ENCODE results near the gene DPP3. TPM values are rescaled to one million over a fixed set of nuclear protein-coding genes. Genes with fewer than 3 reads are reported as not detected.

Gene DPP3
- total RNA-seq, 1 experiment from 2014 or later: 86.7 TPM

DNA sequence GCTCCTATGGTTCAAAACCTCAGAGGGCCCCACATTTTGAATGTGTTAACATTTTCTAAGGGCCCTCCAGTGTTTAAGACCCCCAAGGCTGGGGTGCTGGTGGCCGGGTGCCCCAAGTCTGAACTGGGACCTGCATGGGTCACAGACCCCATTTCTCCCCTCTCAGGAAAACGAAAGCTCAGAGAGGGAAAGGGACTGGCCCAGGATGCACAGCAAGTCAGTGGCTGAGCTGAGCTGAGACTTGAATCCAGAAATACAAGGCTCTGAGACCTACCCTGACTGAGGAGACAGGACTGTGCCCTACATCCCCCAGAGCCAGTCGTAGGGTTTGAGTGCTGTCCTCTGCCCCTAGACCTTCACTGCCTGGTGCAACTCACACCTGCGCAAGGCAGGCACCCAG lies 70.7 kb downstream of the DPP3 start (continued):
- TF ChIP-seq E2F1 (CRISPR knock-in tag; IDR thresholded peaks at IDR 0.05): no peak
- TF ChIP-seq, protein P1, sequence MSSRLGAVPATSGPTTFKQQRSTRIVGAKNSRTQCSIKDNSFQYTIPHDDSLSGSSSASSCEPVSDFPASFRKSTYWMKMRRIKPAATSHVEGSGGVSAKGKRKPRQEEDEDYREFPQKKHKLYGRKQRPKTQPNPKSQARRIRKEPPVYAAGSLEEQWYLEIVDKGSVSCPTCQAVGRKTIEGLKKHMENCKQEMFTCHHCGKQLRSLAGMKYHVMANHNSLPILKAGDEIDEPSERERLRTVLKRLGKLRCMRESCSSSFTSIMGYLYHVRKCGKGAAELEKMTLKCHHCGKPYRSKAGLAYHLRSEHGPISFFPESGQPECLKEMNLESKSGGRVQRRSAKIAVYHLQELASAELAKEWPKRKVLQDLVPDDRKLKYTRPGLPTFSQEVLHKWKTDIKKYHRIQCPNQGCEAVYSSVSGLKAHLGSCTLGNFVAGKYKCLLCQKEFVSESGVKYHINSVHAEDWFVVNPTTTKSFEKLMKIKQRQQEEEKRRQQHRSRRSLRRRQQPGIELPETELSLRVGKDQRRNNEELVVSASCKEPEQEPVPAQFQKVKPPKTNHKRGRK (CRISPR knock-in tag; IDR thresholded peaks at IDR 0.05; ENCODE audit: borderline replicate concordance): no peak

GRCh38 chr11:66554602-66555001 lies 74.4 kb downstream of the DPP3 start:
- TF ChIP-seq ZNF138 (CRISPR knock-in tag; conservative IDR thresholded peaks at IDR 0.05) (no peak), ZNF263 (CRISPR knock-in tag; IDR thresholded peaks at IDR 0.05; ENCODE audit: low read depth) (no peak), CTCF (IDR thresholded peaks at IDR 0.05) (no peak), USF1 (CRISPR knock-in tag; IDR thresholded peaks at IDR 0.05) (no peak), ATF6 (CRISPR knock-in tag; IDR thresholded peaks at IDR 0.05) (no peak), AFF4 (CRISPR knock-in tag; IDR thresholded peaks at IDR 0.05; ENCODE audit: borderline replicate concordance) (no peak), CREM (CRISPR knock-in tag; IDR thresholded peaks at IDR 0.05) (no peak), GRHL2 (CRISPR knock-in tag; IDR thresholded peaks at IDR 0.05; ENCODE audit: insufficient replicate concordance, severe bottlenecking) (no peak), HMGXB4 (CRISPR knock-in tag; IDR thresholded peaks at IDR 0.05) (no peak), JUN (CRISPR knock-in tag; IDR thresholded peaks at IDR 0.05) (no peak)
- TF ChIP-seq, protein P2, sequence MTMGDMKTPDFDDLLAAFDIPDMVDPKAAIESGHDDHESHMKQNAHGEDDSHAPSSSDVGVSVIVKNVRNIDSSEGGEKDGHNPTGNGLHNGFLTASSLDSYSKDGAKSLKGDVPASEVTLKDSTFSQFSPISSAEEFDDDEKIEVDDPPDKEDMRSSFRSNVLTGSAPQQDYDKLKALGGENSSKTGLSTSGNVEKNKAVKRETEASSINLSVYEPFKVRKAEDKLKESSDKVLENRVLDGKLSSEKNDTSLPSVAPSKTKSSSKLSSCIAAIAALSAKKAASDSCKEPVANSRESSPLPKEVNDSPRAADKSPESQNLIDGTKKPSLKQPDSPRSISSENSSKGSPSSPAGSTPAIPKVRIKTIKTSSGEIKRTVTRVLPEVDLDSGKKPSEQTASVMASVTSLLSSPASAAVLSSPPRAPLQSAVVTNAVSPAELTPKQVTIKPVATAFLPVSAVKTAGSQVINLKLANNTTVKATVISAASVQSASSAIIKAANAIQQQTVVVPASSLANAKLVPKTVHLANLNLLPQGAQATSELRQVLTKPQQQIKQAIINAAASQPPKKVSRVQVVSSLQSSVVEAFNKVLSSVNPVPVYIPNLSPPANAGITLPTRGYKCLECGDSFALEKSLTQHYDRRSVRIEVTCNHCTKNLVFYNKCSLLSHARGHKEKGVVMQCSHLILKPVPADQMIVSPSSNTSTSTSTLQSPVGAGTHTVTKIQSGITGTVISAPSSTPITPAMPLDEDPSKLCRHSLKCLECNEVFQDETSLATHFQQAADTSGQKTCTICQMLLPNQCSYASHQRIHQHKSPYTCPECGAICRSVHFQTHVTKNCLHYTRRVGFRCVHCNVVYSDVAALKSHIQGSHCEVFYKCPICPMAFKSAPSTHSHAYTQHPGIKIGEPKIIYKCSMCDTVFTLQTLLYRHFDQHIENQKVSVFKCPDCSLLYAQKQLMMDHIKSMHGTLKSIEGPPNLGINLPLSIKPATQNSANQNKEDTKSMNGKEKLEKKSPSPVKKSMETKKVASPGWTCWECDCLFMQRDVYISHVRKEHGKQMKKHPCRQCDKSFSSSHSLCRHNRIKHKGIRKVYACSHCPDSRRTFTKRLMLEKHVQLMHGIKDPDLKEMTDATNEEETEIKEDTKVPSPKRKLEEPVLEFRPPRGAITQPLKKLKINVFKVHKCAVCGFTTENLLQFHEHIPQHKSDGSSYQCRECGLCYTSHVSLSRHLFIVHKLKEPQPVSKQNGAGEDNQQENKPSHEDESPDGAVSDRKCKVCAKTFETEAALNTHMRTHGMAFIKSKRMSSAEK (CRISPR knock-in tag; IDR thresholded peaks at IDR 0.05; ENCODE audit: borderline replicate concordance): no peak
- POLR2A ChIA-PET: no interaction called here
- Mint-ChIP-seq H3K27me3 (ENCODE audit: low read depth) (peaks cover 6% of the 10 kb centered on the region), H3K9me3 (no peaks in the 10 kb centered on the region), H3K4me3 (no peak overlapping the region), H3K27ac (no peak overlapping the region), H3K4me1 (no peaks in the 10 kb centered on the region), H3K36me3 (peaks cover 12% of the 10 kb centered on the region)
- no peak for ATAC-seq
- CTCF ChIA-PET: interaction anchor here (1.0 kb wide), 1 partner anchor 38 kb away, joined by 3 read pairs; the partner anchor contains the start of gene CCDC87
- DNase-seq (ENCODE audit: low spot score): no peak

All from WTC11 (cell line).